Lower leg skin (tissue), 3 donors: Measurements from ENCODE around the gene RAD51B.

Experiments used
- CTCF ChIP-seq, 3 donors: fragments of 450-650 bp; IDR thresholded peaks; one replicate each; pipeline ENCODE4 v1.5.1; 2016; ENCODE audit warnings: antibody characterized with exemption in 3 of 3, mild to moderate bottlenecking in 3 of 3, moderate library complexity in 2 of 3
- POLR2A ChIP-seq, 2 donors: fragments of 450-650 bp; IDR thresholded peaks; one replicate each; pipeline ENCODE4 v1.6.1; 2016 to 2017; ENCODE audit warnings: antibody characterized with exemption in 2 of 2, mild to moderate bottlenecking in 1 of 2, moderate library complexity in 1 of 2

- no peak for TF ChIP-seq CTCF (IDR thresholded peaks at IDR 0.05)
- no peak for TF ChIP-seq POLR2A (IDR thresholded peaks at IDR 0.05)
Measured at GRCh38 chr14:68685419-68686204, 866.0 kb downstream of the RAD51B start.
